Suprapubic skin (tissue), 4 donors: Measurements from ENCODE around the gene RUFY4. TPM values are rescaled to one million over a fixed set of nuclear protein-coding genes. Genes with fewer than 3 reads are reported as not detected.
A peak's percentile ranks its signal among the peaks of the same experiment; 100 is the strongest.
"Not testable (repeated sequence)": the region's sequence is repeated elsewhere in the genome, so short reads cannot be mapped to it uniquely, and the experiment has no call there.

Experiments
- DNase-seq, 2 donors: peaks; one replicate each; pipeline ENCODE4 v3.0.0-alpha.2; 2019; ENCODE audit warnings: low spot score in 2 of 2
- H3K27ac ChIP-seq: fragments of 200-600 bp; sonication (generic); one replicate; pipeline ENCODE4 v1.5.1; 2019
- H3K27me3 ChIP-seq: fragments of 200-600 bp; sonication (generic); one replicate; pipeline ENCODE4 v1.5.1; 2019
- H3K36me3 ChIP-seq: fragments of 200-600 bp; sonication (generic); one replicate; pipeline ENCODE4 v1.5.1; 2019
- H3K4me1 ChIP-seq: fragments of 200-600 bp; sonication (generic); one replicate; pipeline ENCODE4 v1.5.1; 2019
- H3K4me3 ChIP-seq: fragments of 200-600 bp; sonication (generic); one replicate; pipeline ENCODE4 v1.5.1; 2019; ENCODE audit warnings: mild to moderate bottlenecking
- H3K9me3 ChIP-seq: fragments of 200-600 bp; sonication (generic); one replicate; pipeline ENCODE4 v1.5.1; 2019
- EP300 ChIP-seq: sonication (generic); formaldehyde crosslinking; IDR thresholded peaks from one replicate; pipeline ENCODE4 v1.6.1; 2017; ENCODE audit warnings: antibody characterized with exemption
- POLR2A ChIP-seq, 2 donors: fragments of 450-650 bp; IDR thresholded peaks; one replicate each; pipeline ENCODE4 v1.6.1; 2017; ENCODE audit warnings: antibody characterized with exemption in 2 of 2, mild to moderate bottlenecking in 2 of 2, moderate library complexity in 2 of 2
- POLR2AphosphoS5 ChIP-seq, 3 donors: sonication (generic); formaldehyde crosslinking; IDR thresholded peaks; one replicate each; pipeline ENCODE4 v1.6.1; 2017; ENCODE audit warnings: antibody characterized with exemption in 3 of 3
- WGBS: methylation state at CpG from one replicate; pipeline ENCODE4 v1.1.5; 2018; 5-methylcytosine and 5-hydroxymethylcytosine counted together
- total RNA-seq, 4 donors: library from RNA; depleted of rRNA; stranded (reverse); fragments of >200 nt; gene quantifications; one replicate each; pipeline ENCODE4 v1.1.0, GENCODE V29; 2016
- TF ChIP-seq, protein P1 (sequence below), 2 donors: fragments of 200-600 bp in 1 of 2; fragments of 450-650 bp in 1 of 2; sonication (generic) in 1 of 2; IDR thresholded peaks; one replicate each; pipeline ENCODE4 v1.5.1; 2016 to 2019; ENCODE audit warnings: antibody characterized with exemption in 2 of 2, mild to moderate bottlenecking in 1 of 2, moderate library complexity in 1 of 2

RUFY4 gene
- total RNA-seq, 4 donors from 2014 or later, result not detected

DNA sequence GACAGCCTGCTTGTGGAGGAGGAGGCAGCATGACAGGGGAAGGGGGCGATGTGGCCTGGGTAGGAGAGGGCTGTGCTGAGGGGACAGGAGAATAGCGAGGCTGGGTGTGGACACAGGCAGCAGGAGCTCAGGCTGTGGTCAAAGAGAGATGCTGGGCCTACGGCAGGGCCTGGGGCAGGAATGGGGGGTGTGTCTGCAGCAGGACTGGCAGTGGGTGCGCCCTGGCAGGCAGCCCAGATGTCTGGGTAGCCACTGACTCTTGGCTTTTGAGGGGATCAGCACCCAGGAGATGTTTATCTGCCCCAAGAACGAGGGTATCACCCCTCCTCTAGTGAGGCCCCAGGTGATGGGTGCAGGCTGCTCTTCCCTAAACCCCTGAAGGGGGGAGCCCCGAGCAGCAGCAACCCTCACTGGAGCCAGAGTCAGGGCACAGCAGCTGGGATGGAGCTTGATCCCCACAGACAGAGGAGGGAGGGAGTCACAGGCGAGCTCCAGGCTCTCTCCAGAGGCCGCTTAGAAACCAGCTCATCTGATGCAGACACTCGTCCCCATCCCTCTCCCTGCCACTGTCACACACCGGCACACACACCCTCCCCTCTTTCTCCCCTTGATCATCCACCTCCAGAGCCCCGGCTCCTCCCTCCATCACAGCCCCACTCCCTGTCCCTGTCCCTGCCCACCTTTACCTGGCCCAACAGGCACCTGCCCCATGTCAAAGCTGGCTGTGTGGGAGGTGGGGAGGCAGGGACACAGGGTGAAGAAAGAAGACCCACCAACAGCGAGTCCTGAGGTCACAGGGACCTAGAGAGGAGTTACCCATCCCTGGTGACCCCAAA, 36.5 kb upstream of the RUFY4 start:
- no peak overlapping the region for H3K4me3 ChIP-seq
- H3K4me1 ChIP-seq, result peaks cover 49% of the 10 kb centered on the region
- DNase-seq, result peak; percentile 63 to 71
- no peaks in the 10 kb centered on the region for H3K9me3 ChIP-seq
- no peak for TF ChIP-seq POLR2AphosphoS5 (IDR thresholded peaks at IDR 0.05)
- TF ChIP-seq, protein P1, sequence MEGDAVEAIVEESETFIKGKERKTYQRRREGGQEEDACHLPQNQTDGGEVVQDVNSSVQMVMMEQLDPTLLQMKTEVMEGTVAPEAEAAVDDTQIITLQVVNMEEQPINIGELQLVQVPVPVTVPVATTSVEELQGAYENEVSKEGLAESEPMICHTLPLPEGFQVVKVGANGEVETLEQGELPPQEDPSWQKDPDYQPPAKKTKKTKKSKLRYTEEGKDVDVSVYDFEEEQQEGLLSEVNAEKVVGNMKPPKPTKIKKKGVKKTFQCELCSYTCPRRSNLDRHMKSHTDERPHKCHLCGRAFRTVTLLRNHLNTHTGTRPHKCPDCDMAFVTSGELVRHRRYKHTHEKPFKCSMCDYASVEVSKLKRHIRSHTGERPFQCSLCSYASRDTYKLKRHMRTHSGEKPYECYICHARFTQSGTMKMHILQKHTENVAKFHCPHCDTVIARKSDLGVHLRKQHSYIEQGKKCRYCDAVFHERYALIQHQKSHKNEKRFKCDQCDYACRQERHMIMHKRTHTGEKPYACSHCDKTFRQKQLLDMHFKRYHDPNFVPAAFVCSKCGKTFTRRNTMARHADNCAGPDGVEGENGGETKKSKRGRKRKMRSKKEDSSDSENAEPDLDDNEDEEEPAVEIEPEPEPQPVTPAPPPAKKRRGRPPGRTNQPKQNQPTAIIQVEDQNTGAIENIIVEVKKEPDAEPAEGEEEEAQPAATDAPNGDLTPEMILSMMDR (IDR thresholded peaks at IDR 0.05), result no peak
- no peak for TF ChIP-seq POLR2A (IDR thresholded peaks at IDR 0.05)
- TF ChIP-seq EP300, result no peak
- 64% methylated on average over 12 of the region's 12 CpGs for WGBS
- H3K36me3 ChIP-seq, result no peaks in the 10 kb centered on the region
- H3K27me3 ChIP-seq, result peaks cover 6% of the 10 kb centered on the region
- H3K27ac ChIP-seq, result no peak overlapping the region

DNA sequence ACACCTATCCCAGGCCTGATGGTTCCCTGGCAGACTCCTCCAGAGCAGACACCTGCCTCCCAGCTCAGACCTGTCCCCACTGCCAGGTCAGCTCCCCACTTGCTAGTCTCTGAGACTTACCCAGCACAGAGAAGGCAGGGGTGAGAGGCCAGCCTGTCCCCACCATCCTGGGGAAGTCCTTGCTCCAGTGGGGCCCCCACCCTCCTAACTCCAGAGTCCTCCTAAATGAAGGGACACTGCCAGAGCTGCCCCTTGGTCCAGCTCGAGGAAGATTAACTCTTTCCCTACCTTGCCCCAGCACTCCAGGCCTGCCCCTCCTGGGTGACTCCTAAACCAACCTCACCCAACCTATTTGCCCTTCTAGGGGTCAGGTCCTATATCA, 35.9 kb upstream of the RUFY4 start:
- Histone ChIP-seq H3K9me3 (no peaks in the 10 kb centered on the region), H3K36me3 (no peaks in the 10 kb centered on the region), H3K27me3 (peaks cover 6% of the 10 kb centered on the region), H3K4me3 (no peak overlapping the region), H3K27ac (no peak overlapping the region), H3K4me1 (peaks cover 43% of the 10 kb centered on the region)
- no peak for TF ChIP-seq POLR2AphosphoS5 (IDR thresholded peaks at IDR 0.05)
- DNase-seq, result peak in 1 of 2 donors; percentile 69
- WGBS, result no CpG with 5 or more reads among the region's 1 CpG

DNA sequence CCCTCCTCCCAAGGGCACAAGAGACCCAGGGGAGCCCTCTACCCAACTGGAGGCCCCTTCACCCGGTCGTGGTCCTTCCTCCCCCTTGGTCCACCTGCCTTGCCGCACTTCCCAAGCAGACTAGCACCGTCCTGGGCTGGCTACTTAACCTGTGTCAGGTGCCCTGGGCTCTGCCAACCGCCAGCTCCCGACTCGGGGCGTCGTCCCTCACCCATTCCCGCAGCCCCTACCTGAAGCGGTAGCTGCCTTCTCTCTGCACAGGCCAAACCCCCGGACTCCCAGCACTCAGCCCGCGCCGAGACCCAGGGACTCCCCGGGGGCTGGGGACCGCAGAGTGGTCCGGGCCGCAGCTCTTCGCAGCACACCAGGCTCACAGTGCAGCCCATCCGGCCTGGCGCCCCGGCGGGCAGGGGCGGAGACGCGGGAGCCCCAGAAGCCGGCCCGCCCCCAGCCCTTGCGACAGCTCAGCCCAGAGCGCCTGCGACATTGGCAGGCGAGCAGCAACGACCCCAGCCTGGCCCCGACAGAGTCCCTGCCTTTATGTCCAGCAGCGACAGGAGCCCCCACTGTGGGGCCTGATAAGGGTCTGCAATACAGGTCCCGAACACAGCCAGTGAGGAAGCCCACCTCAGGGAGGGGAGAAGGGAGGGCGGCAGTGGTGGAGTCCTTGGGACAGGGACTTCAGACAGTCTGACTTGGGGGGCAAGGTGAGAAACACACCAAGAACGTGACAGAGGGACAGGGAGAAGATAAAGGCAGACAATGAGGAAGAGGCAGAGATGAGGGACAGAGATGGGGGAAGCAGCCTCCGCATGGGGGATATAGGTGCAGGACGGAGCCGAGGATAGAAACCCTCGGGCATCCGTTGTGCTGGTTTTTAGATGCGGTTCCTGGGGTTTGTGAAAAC, 35.2 kb upstream of the RUFY4 start:
- H3K27ac ChIP-seq, result no peak overlapping the region
- no peak overlapping the region for H3K4me3 ChIP-seq
- H3K27me3 ChIP-seq, result peaks cover 6% of the 10 kb centered on the region
- no peaks in the 10 kb centered on the region for H3K36me3 ChIP-seq
- DNase-seq, result peak; percentile 62 to 79
- peaks cover 38% of the 10 kb centered on the region for H3K4me1 ChIP-seq
- no peaks in the 10 kb centered on the region for H3K9me3 ChIP-seq
- 66% methylated on average over 28 of the region's 45 CpGs for WGBS
- TF ChIP-seq POLR2A (IDR thresholded peaks at IDR 0.05), result no peak

DNA sequence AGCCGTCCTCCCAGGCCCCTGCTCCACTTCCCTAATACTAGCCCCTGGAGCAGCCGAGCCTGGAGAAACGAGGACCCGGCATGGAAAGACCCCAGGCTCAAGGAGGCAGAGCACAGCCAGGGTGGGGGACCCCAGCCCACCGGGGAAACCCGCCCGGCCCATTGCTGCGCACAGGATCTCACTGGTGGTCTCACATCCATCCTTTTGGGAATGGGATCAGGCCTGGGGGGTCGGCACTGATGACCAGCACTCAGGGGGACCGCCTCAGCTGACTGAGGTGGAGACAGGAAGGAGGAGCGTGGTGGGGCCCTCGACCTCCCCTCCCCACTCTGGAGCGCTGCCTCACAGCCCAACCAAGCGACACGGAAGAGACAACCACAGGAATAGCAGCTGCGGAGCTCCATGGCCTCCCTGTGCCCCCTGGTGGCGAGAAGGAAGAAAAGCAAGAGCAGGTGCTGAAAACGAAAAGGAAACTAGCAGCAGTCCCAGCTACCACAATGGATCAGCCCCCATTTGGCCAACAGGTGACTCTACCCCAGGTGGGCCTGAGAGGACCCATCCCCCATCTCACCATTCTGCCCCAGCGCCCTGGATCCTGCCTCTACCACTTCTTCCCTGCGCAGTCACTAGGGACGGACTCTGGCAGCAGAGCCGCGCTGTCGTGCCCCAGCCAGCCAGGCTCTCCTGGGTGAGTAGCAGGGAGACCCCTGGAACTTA, 34.4 kb upstream of the RUFY4 start:
- peak; percentile 81 for DNase-seq
- H3K27ac ChIP-seq, H3K36me3 ChIP-seq, H3K27me3 ChIP-seq, H3K9me3 ChIP-seq: not testable (repeated sequence)
- TF ChIP-seq, protein P1 (IDR thresholded peaks at IDR 0.05), result peak in 1 of 2 donors; percentile 63
- WGBS, result 28% methylated on average over 23 of the region's 24 CpGs
- Histone ChIP-seq H3K4me3 (peak overlapping the region; percentile 22), H3K4me1 (peaks cover 31% of the 10 kb centered on the region)

DNA sequence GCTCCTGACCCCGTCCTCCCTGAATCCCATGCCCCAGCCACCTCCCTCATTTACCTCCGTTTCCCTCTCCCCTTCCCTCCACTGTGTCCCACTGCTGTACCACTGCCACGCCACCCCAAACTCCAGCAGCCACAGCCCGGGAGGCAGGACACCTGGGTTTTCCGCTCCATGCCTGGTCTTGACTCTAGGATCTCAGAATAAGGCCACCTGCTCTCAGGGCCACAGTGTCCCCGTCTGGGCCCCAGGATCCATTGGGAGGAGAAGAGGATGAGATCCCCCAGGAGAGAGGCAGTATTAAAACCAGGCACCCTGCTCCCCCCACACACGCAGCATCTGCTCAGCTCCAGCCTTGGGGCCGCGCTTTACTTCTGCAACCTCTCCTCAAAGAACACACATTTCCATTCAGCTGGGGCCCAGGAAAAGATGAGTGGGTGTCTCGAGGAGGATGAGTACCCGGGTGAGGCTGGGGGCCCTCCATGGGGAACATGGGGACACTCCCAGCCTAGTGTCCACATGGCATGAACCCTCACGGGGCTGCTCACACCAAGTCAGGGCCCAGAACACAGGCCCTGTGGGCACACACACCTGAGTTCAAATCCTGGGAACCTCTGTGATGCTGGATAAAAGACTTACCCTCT, 33.5 kb upstream of the RUFY4 start:
- no peaks in the 10 kb centered on the region for H3K9me3 ChIP-seq
- no peaks in the 10 kb centered on the region for H3K36me3 ChIP-seq
- H3K27ac ChIP-seq, result no peak overlapping the region
- 75% methylated on average over 12 of the region's 12 CpGs for WGBS
- H3K4me1 ChIP-seq, result peaks cover 25% of the 10 kb centered on the region
- DNase-seq, result peak in 1 of 2 donors; percentile 76
- no peak overlapping the region for H3K4me3 ChIP-seq
- peaks cover 6% of the 10 kb centered on the region for H3K27me3 ChIP-seq
- TF ChIP-seq POLR2AphosphoS5 (IDR thresholded peaks at IDR 0.05), result no peak
- TF ChIP-seq, protein P1 (IDR thresholded peaks at IDR 0.05), result no peak
- TF ChIP-seq POLR2A (IDR thresholded peaks at IDR 0.05), result no peak
- no peak for TF ChIP-seq EP300
